Measurements from ENCODE around the gene FCRLB.
"Not testable (repeated sequence)": the region's sequence is repeated elsewhere in the genome, so short reads cannot be mapped to it uniquely, and the experiment has no call there.

Gene FCRLB

GRCh38 chr1:161720956-161721737, at the start of gene FCRLB:
Gene FCRLB (plus strand): TSS chr1:161721544. CDS start chr1:161722673, 1,129 bp downstream.
- no peak for DNase-seq (ENCODE audit: low read depth in 2 of 2)

GRCh38 chr1:161673437-161673836, 47.9 kb upstream of the FCRLB start:
- not testable (repeated sequence) for DNase-seq (ENCODE audit: low read depth in 2 of 2)

- not testable (repeated sequence) for DNase-seq (ENCODE audit: low read depth in 2 of 2)
Observed at GRCh38 chr1:161674447-161674846, 46.9 kb upstream of the FCRLB start.

GRCh38 chr1:161674908-161675307, 46.4 kb upstream of the FCRLB start:
- not testable (repeated sequence) for DNase-seq (ENCODE audit: low read depth in 2 of 2)

DNA sequence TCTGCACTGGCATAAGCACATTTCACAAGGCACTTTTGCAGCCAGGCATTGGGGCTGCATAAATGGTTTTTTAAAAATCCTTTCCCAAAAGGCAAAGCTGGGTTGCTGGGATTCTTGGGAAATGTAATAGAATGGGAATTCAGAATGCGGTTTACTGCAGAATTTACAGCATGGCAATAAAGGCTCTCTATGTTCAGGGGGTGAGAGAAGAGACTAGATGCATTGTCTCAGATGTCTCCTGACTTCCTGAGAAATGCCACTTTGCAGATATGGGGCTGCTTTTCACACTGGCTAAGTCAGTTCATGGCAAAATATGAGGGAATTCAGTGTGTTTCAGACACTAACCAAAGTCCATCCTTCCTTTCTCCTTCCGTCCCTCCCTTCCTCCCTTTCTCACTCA, 44.9 kb upstream of the FCRLB start:
- DNase-seq (ENCODE audit: low read depth in 2 of 2), result no peak

DNA sequence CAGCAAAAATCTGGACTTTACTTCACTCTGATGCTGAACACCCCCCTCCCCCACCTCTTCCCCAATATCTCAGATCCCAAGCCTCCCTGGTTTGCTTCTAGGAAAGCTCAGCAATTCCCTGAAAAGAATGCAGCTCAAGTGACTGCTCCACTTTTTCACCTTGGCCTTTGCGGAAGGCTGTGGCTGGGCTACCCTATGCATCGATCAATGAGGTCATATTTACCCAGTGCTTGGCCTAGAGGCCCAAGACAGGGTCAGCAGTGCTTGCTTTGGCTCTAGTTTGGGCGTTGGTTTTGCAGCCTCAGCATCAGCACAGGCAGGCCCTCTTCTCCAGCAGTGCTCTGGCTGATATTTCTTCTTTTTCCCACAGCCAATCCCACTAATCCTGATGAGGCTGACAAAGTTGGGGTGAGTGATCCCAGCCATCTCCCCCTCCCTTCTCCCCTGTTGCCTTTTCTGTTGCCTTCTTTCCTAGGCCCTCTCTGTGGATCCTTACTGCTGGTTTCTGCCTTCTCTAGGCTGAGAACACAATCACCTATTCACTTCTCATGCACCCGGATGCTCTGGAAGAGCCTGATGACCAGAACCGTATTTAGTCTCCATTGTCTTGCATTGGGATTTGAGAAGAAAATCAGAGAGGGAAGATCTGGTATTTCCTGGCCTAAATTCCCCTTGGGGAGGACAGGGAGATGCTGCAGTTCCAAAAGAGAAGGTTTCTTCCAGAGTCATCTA, 44.2 kb upstream of the FCRLB start:
- no peak for DNase-seq (ENCODE audit: low read depth in 2 of 2)

DNA sequence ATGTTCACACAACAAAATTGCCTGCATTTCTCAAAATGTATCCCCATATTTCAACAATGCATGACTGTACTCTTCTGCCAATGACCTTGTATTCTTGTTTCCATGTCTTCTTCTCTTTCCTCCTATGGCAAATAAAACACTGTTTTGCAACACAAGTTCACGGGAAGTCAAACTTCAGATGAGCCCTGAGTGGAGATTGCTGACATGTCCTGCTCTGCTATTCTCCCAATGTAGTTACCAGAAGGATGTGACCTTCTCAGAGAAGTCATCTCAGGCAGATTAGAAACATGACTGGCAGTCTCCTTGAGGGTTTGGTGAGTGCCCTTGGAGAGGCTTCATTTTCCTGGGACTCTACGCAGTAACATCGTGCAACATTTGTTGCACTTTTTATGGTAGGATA, 42.8 kb upstream of the FCRLB start:
- DNase-seq (ENCODE audit: low read depth in 2 of 2), result no peak

- no peak for DNase-seq (ENCODE audit: low read depth in 2 of 2)
Observed at GRCh38 chr1:161681879-161682278, 39.5 kb upstream of the FCRLB start.

DNA sequence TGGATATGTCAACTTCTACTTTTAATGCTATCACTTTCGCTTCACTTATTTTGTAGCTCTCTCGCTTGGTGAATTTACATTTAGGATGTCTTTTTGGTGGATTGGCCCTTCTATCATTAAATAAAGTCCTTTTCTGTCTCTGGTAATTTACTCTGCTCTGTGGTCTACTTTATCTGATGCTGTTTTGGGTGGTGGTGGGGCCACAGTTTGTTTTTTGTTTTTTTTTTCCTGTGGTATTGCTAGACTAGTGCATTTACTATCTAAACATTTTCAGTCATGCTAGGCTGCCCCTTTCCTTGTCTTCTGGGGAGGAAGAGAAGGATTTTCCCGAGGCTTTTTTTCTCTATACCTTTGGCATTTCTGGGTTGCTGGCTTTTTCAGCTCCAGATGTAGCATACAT, 32.4 kb upstream of the FCRLB start:
- DNase-seq (ENCODE audit: low read depth in 2 of 2), result no peak

- DNase-seq (ENCODE audit: low read depth in 2 of 2), result no peak
Observed at GRCh38 chr1:161691846-161692245, 29.5 kb upstream of the FCRLB start.

DNA sequence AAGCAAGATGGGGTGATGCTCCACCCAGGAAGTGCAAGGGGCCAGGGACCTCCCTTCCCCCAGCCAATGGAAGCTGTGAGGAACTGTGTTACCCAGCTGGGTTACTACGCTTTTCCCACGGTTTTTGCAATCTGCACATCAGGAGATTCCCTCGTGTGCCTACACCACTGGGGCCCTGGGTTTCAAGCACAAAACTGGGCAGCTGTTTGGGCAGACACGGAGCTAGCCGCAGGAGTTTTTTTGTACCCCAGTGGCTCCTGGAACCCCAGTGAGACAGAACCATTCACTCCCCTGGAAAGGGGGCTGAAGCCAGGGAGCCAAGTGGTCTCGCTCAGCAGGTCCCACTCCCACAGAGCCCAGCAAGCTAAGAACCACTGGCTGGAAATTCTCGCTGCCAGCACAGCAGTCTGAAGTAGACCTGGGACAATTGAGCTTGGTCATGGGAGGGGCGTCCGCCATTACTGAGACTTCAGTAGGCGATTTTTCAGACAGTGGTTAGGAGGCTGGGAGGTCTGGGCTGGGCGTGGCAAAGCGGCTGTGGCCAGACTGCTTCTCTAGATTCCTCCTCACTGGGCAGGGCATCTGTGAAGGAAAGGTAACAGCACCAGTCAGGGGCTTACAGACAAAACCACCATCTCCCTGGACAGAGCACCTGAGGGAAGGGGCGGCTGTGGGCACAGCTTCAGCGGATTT, 28.2 kb upstream of the FCRLB start:
- DNase-seq (ENCODE audit: low read depth in 2 of 2), result not testable (repeated sequence)

- DNase-seq (ENCODE audit: low read depth in 2 of 2), result not testable (repeated sequence)
Observed at GRCh38 chr1:161698302-161698701, 23.0 kb upstream of the FCRLB start.

DNA sequence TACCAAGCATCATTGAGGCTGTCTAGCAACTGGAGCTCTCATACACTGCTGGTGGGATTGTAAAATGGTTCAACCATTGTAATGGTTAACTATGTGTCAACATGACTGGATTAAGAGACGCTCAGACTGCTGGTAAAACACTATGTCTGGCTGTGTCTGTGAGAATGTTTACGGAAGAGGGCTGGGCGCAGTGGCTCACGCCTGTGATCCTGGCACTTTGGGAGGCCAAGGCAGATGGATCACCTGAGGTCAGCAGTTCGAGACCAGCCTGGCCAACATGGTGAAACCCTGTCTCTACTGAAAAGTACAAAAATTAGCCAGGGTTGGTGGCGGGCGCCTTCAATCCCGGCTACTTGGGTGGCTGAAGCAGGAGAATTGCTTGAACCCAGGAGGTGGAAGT, 19.1 kb upstream of the FCRLB start:
- DNase-seq (ENCODE audit: low read depth in 2 of 2), result no peak

DNA sequence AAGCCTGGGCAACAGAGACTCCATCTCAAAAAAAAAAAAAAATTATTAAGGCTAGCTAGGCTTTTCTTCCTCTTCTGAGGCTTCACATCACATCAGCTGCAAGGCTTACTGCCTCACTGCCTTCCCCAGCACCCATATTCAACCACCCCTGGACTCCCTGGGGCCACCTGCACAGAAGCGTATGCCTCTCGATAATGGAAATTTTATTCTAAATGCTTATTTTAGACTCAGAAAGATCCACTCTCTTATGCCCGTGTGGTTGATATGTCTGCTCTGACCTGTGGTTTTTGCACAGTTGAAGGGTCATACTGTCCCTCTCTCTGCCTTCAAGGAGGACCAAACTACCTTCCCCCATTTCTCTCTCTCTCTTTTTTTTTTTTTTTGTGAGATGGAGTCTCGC, 15.8 kb upstream of the FCRLB start:
- no peak for DNase-seq (ENCODE audit: low read depth in 2 of 2)

DNA sequence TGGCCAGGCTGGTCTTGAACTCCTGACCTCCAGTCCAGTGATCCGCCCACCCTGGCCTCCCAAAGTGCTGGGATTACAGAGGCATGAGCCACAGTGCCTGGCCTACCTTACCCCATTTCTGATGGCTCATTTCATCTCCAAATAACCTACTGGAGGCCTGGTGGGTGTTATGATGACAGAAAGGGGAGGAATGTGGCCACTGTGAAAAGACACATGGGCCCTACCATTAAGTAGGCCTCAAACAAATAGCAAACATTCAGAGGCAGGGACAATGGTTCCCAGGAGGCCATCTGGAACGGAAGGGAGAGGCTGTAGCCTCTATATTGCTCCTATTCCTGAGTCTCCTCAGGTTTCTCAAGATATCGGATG, 15.2 kb upstream of the FCRLB start:
- DNase-seq (ENCODE audit: low read depth in 2 of 2), result no peak

DNA sequence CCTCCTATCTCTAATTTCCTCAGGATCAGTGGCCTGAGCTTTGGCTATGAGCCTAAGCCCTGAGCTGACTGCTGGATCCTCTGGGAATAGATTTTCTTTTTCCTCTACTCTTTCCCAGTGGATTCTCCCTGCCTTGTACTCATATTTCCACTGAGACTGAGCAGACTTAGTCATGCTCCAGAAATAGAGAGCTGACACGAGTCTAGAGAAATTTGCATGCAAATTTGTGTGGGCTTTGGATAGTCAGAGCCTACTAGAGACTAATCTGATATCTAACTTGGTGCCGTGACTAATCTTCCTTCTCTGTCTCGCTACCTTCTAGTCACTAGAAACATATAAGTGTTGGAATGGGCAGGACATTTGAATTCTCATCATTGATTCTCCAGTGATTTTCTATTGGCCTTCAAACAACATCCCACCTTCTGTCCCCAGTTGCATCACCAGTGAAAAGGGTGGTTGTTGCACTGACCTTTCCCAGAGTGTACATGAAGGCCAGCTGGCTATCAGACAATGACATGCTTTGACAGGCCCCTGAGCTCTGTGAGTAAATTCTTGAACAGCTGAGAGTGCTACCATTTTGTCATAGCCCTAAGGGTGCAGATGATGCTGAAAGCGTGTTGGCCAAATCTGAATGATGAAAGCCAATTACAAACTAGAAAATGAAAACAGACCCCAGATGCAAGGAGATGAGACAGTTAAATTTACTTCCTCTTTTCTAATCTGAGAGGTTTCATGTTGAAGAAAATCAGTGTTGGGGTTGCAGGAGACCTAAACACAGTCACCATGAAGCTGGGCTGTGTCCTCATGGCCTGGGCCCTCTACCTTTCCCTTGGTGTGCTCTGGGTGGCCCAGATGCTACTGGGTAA, 14.6 kb upstream of the FCRLB start, which contains the start of gene FCRLA:
Gene FCRLA, plus strand, starts transcription at position 748 of the 866 bp plus-strand sequence. Its CDS starts 36 bp downstream, at position 784.
- no peak for DNase-seq (ENCODE audit: low read depth in 2 of 2)

GRCh38 chr1:161707503-161707902, 13.8 kb upstream of the FCRLB start:
- DNase-seq (ENCODE audit: low read depth in 2 of 2), result no peak

- DNase-seq (ENCODE audit: low read depth in 2 of 2), result no peak
Observed at GRCh38 chr1:161709373-161709772, 12.0 kb upstream of the FCRLB start.

DNA sequence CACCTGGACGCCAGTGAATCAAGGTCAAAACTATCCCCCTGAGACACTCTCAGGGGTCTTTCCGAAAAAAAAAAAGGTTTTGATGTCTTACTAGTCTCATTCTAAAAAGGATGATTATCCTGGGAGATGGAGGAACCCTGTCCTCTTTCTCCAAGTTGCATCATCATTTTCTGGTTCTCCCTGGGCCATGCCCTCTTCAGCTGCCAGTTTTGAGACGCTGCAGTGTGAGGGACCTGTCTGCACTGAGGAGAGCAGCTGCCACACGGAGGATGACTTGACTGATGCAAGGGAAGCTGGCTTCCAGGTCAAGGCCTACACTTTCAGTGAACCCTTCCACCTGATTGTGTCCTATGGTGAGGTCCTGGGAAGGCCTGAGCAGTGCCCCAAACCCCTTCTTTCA, 10.8 kb upstream of the FCRLB start:
- DNase-seq (ENCODE audit: low read depth in 2 of 2), result no peak

DNA sequence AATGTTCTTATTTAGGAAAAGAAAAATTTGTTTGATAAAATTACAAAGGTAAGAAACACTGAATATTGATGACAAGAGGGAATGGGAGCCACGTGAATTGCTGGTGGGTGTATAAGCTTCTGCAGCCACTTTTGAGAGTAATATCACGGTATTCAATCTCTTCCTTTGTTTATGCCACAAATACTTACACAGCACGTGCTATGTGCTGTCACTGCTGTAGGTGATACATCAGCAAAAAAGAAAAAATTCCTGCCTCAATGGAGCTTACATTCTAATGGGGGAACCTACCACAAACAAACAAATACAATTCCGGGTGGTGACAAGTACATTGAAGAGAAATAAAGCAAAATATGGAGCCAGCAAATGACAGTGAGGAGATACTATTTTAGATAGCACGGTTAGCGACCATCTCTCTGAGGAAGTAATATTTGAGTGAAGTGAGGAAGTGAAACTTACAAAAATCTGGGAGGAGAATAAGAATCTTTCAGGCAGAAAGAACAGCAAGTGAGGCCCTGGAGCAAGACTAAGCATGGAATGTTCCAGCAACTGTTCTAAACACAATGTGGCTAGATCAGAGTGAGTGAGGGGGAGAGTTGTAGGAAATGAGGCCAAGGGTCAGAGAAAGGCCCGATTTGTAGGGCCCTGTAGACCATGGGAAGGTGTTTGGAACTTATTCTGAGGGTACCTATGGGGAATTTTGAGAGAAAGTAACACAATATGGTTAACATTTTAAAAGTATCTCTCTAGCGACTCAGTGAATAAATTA, 2.6 kb upstream of the FCRLB start:
- DNase-seq (ENCODE audit: low read depth in 2 of 2), result no peak

DNA sequence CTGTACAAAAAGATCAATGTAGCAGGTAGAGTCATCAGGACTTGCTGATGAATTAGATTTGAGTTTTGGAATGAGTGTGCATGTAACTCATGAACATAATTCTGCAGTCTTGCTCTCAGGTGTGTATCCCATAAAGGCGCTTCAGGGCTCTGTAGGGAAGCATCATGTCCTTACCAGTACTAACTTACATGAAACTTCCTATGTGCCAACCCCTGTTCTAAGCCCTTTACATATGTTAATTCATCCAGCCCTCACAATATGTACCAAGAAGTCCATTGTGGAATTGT, 2.1 kb upstream of the FCRLB start:
- no peak for DNase-seq (ENCODE audit: low read depth in 2 of 2)

Measured in stimulated activated CD4-positive, alpha-beta T cell treated with anti-CD3 and anti-CD28 coated beads, Interleukin-12 subunit alpha, Interleukin-12 subunit beta, amount 100 ng/mL, for 24 hours (primary cell).